Colon (tissue), 2 donors: ENCODE results near the gene FXYD6.

Experiments used
- FAIRE-seq: peaks from 2 replicates; lab custom pipeline; 2012; peaks lifted over from hg19 to GRCh38; lab: Jason Lieb, UNC
- donor health status: control.
- donor health status: control.

The FXYD6 gene

GRCh38 chr11:117884994-117885393, 8.5 kb upstream of the FXYD6 start:
- FAIRE-seq, result no peak

- no peak for FAIRE-seq
Observed at GRCh38 chr11:117883063-117883462, 6.6 kb upstream of the FXYD6 start.

- FAIRE-seq, result no peak
Observed at GRCh38 chr11:117882311-117882905, 6.0 kb upstream of the FXYD6 start.

GRCh38 chr11:117881217-117881616, 4.8 kb upstream of the FXYD6 start:
- no peak for FAIRE-seq

- FAIRE-seq, result no peak
Observed at GRCh38 chr11:117879516-117880480, 3.3 kb upstream of the FXYD6 start.

GRCh38 chr11:117878939-117879475, 2.5 kb upstream of the FXYD6 start:
- FAIRE-seq, result no peak

GRCh38 chr11:117878314-117878938, 2.0 kb upstream of the FXYD6 start:
- no peak for FAIRE-seq

- FAIRE-seq, result no peak
Observed at GRCh38 chr11:117877120-117877784, 794 bp upstream of the FXYD6 start.

- FAIRE-seq, result no peak
Observed at GRCh38 chr11:117876059-117876340, 458 bp downstream of the FXYD6 start.

GRCh38 chr11:117875382-117876058, 938 bp downstream of the FXYD6 start:
- no peak for FAIRE-seq

GRCh38 chr11:117874910-117875381, 1.5 kb downstream of the FXYD6 start:
- FAIRE-seq, result no peak

GRCh38 chr11:117874253-117874909, 2.1 kb downstream of the FXYD6 start:
- FAIRE-seq, result no peak

GRCh38 chr11:117873828-117874125, 2.7 kb downstream of the FXYD6 start:
- no peak for FAIRE-seq

- no peak for FAIRE-seq
Observed at GRCh38 chr11:117872975-117873827, 3.3 kb downstream of the FXYD6 start.

GRCh38 chr11:117872420-117872961, 4.0 kb downstream of the FXYD6 start:
- no peak for FAIRE-seq

- FAIRE-seq, result no peak
Observed at GRCh38 chr11:117871784-117872183, 4.7 kb downstream of the FXYD6 start.

- FAIRE-seq, result no peak
Observed at GRCh38 chr11:117871160-117871559, 5.3 kb downstream of the FXYD6 start.

- no peak for FAIRE-seq
Observed at GRCh38 chr11:117870103-117870952, 6.1 kb downstream of the FXYD6 start.

- FAIRE-seq, result no peak
Observed at GRCh38 chr11:117869604-117870003, 6.9 kb downstream of the FXYD6 start.
